Smooth muscle cell (in vitro differentiated cells): Measurements from ENCODE around the gene RUNX2. TPM values are rescaled to one million over a fixed set of nuclear protein-coding genes. Genes with fewer than 3 reads are reported as not detected.
"Not testable (repeated sequence)": the region's sequence is repeated elsewhere in the genome, so short reads cannot be mapped to it uniquely, and the experiment has no call there.

Experiments used
- DNase-seq: peaks from one replicate; lab custom pipeline; 2025; ENCODE audit not compliant: unreplicated experiment; lab: John Stamatoyannopoulos, UW
- H2AFZ ChIP-seq: fragments of 200-600 bp; sonication (generic); 2 replicates; pipeline ENCODE4 v1.6.0; 2016; ENCODE audit warnings: antibody characterized with exemption, low read depth, mild to moderate bottlenecking
- H3F3A ChIP-seq: fragments of 200-600 bp; sonication (generic); 2 replicates; pipeline ENCODE4 v1.6.0; 2017; ENCODE audit warnings: antibody characterized with exemption, low read depth
- H3K27ac ChIP-seq: fragments of 200-600 bp; sonication (generic); 2 replicates; pipeline ENCODE4 v1.5.1; 2016; ENCODE audit warnings: low read depth, mild to moderate bottlenecking
- H3K27me3 ChIP-seq: fragments of 200-600 bp; sonication (generic); 2 replicates; pipeline ENCODE4 v1.6.1; 2016; ENCODE audit warnings: low read depth, mild to moderate bottlenecking
- H3K36me3 ChIP-seq: fragments of 200-600 bp; sonication (generic); 2 replicates; pipeline ENCODE4 v1.5.1; 2016; ENCODE audit warnings: low read depth
- H3K4me1 ChIP-seq: fragments of 200-600 bp; sonication (generic); 2 replicates; pipeline ENCODE4 v1.5.1; 2016; ENCODE audit warnings: low read depth
- H3K4me2 ChIP-seq: fragments of 200-600 bp; sonication (generic); 2 replicates; pipeline ENCODE4 v1.6.0; 2016; ENCODE audit warnings: mild to moderate bottlenecking
- H3K4me3 ChIP-seq: fragments of 200-600 bp; sonication (generic); 2 replicates; pipeline ENCODE4 v1.5.1; 2016; ENCODE audit warnings: mild to moderate bottlenecking
- H3K79me2 ChIP-seq: fragments of 200-600 bp; sonication (generic); 2 replicates; pipeline ENCODE4 v1.6.0; 2016; ENCODE audit warnings: low read depth, mild to moderate bottlenecking
- H3K9ac ChIP-seq: fragments of 200-600 bp; sonication (generic); 2 replicates; pipeline ENCODE4 v1.6.0; 2016; ENCODE audit warnings: low read depth
- H3K9me3 ChIP-seq: fragments of 200-600 bp; sonication (generic); replicated peaks from 2 replicates; pipeline ENCODE4 v1.5.1; 2016; ENCODE audit warnings: low read depth
- H4K20me1 ChIP-seq: fragments of 200-600 bp; sonication (generic); 2 replicates; pipeline ENCODE4 v1.6.0; 2016; ENCODE audit warnings: low read depth
- CTCF ChIP-seq: fragments of 200-600 bp; sonication (generic); IDR thresholded peaks from 2 replicates; pipeline ENCODE4 v1.5.1; 2017; ENCODE audit warnings: borderline replicate concordance, mild to moderate bottlenecking, antibody characterized with exemption; ENCODE audit not compliant: insufficient read depth, poor library complexity, severe bottlenecking
- WGBS: methylation state at CpG from one replicate; pipeline ENCODE4 v1.1.7; 2016; ENCODE audit warnings: low lambda C conversion rate; 5-methylcytosine and 5-hydroxymethylcytosine counted together
- polyA plus RNA-seq: library from polyadenylated mRNA; unstranded; fragments of >200 nt; fragmentation: Nextera tagmentation; extraction: Ambion mirVana; gene quantifications from 2 replicates; pipeline ENCODE4 v1.2.1, GENCODE V29; 2016
- total RNA-seq: library from RNA; depleted of rRNA; stranded (reverse); fragments of >200 nt; gene quantifications from 2 replicates; pipeline ENCODE4 v1.2.3, GENCODE V29; 2014

RUNX2 gene
- total and polyA plus RNA-seq, 2 experiments from 2014 or later, result 12.5 to 16.4 TPM

GRCh38 chr6:45668705-45669104 is 340.6 kb downstream of the RUNX2 start:
- Histone ChIP-seq H3K9me3 (no peaks in the 10 kb centered on the region), H3K27me3 (peaks cover 3% of the 10 kb centered on the region), H3K36me3 (no peaks in the 10 kb centered on the region), H2AFZ (no peak overlapping the region), H3K4me3 (no peak overlapping the region), H3K9ac (no peak overlapping the region), H3K4me1 (peaks cover 4% of the 10 kb centered on the region), H3K79me2 (no peaks in the 10 kb centered on the region), H4K20me1 (no peaks in the 10 kb centered on the region), H3K27ac (no peak overlapping the region), H3K4me2 (no peak overlapping the region), H3F3A (no peaks in the 10 kb centered on the region)
- no peak for DNase-seq
- 93% methylated on average over 9 of the region's 9 CpGs for WGBS
- TF ChIP-seq CTCF, result no peak

- H3K4me2 ChIP-seq, H2AFZ ChIP-seq, H3K36me3 ChIP-seq, H3K79me2 ChIP-seq, DNase-seq, H3K27me3 ChIP-seq, H3K9me3 ChIP-seq, H3K9ac ChIP-seq, H3F3A ChIP-seq, H3K27ac ChIP-seq, H3K4me3 ChIP-seq, H4K20me1 ChIP-seq, H3K4me1 ChIP-seq: not testable (repeated sequence)
- WGBS, result 92% methylated on average over 6 of the region's 6 CpGs
These were observed 345.0 kb downstream of the RUNX2 start for GRCh38 chr6:45673167-45673566.

- H3K4me2 ChIP-seq, DNase-seq, H3K27ac ChIP-seq, H3K36me3 ChIP-seq, H3K4me1 ChIP-seq, H3K9me3 ChIP-seq, H2AFZ ChIP-seq, H3K27me3 ChIP-seq, H4K20me1 ChIP-seq, H3F3A ChIP-seq, H3K9ac ChIP-seq, H3K4me3 ChIP-seq, H3K79me2 ChIP-seq: not testable (repeated sequence)
- 57% methylated on average over 14 of the region's 14 CpGs for WGBS
These were observed 347.0 kb downstream of the RUNX2 start for GRCh38 chr6:45675166-45675565.

GRCh38 chr6:45675634-45676033 is 347.5 kb downstream of the RUNX2 start:
- no peaks in the 10 kb centered on the region for H3K36me3 ChIP-seq
- WGBS, result 95% methylated on average over 11 of the region's 11 CpGs
- TF ChIP-seq CTCF, result no peak
- H3K27ac ChIP-seq, result no peak overlapping the region
- no peaks in the 10 kb centered on the region for H3K27me3 ChIP-seq
- DNase-seq, result no peak
- no peak overlapping the region for H3K9ac ChIP-seq
- H3K4me2 ChIP-seq, result no peak overlapping the region
- no peak overlapping the region for H2AFZ ChIP-seq
- H3K4me1 ChIP-seq, result no peaks in the 10 kb centered on the region
- H3F3A ChIP-seq, result peaks cover 9% of the 10 kb centered on the region
- no peaks in the 10 kb centered on the region for H4K20me1 ChIP-seq
- no peak overlapping the region for H3K4me3 ChIP-seq
- no peaks in the 10 kb centered on the region for H3K79me2 ChIP-seq
- no peaks in the 10 kb centered on the region for H3K9me3 ChIP-seq

GRCh38 chr6:45676380-45676779 is 348.2 kb downstream of the RUNX2 start:
- H3F3A ChIP-seq, result peaks cover 9% of the 10 kb centered on the region
- no peak overlapping the region for H3K4me3 ChIP-seq
- WGBS, result 94% methylated on average over 10 of the region's 10 CpGs
- no peak for TF ChIP-seq CTCF
- no peaks in the 10 kb centered on the region for H3K27me3 ChIP-seq
- H3K79me2 ChIP-seq, result no peaks in the 10 kb centered on the region
- DNase-seq, result no peak
- no peak overlapping the region for H2AFZ ChIP-seq
- H3K36me3 ChIP-seq, result no peaks in the 10 kb centered on the region
- no peaks in the 10 kb centered on the region for H4K20me1 ChIP-seq
- no peak overlapping the region for H3K9ac ChIP-seq
- H3K4me1 ChIP-seq, result no peaks in the 10 kb centered on the region
- H3K9me3 ChIP-seq, result no peaks in the 10 kb centered on the region
- H3K4me2 ChIP-seq, result no peak overlapping the region
- no peak overlapping the region for H3K27ac ChIP-seq
